ENCODE measurements around the gene OXCT1. TPM values are rescaled to one million over a fixed set of nuclear protein-coding genes. Genes with fewer than 3 reads are reported as not detected.

OXCT1 gene
- total RNA-seq, 1 experiment from 2014 or later, result 14.2 TPM

GRCh38 chr5:41764650-41765049 is 105.6 kb downstream of the OXCT1 start:
- no peak for DNase-seq
- BruUV-seq (replicated peaks), result no TSS peak
- H3K9me3 Mint-ChIP-seq (ENCODE audit: low read depth, unreplicated experiment), result no peaks in the 10 kb centered on the region
- no peaks in the 10 kb centered on the region for H3K27me3 Mint-ChIP-seq (ENCODE audit: unreplicated experiment)
- no peak overlapping the region for H3K4me3 Mint-ChIP-seq (ENCODE audit: low read depth, unreplicated experiment)
- no peak overlapping the region for H3K27ac Mint-ChIP-seq (ENCODE audit: unreplicated experiment)
- H3K36me3 Mint-ChIP-seq (ENCODE audit: insufficient read depth, unreplicated experiment), result no peaks in the 10 kb centered on the region
- intact Hi-C loops (cut with micrococcal nuclease; ENCODE audit: unreplicated experiment), result no loop called here
- H3K4me1 Mint-ChIP-seq (ENCODE audit: low read depth, unreplicated experiment), result no peaks in the 10 kb centered on the region
- no peak for TF ChIP-seq CTCF (IDR thresholded peaks at IDR 0.05; ENCODE audit: unreplicated experiment)
- CTCF ChIA-PET, result no interaction called here

- intact Hi-C loops (cut with micrococcal nuclease; ENCODE audit: unreplicated experiment), result no loop called here
- H3K4me3 Mint-ChIP-seq (ENCODE audit: low read depth, unreplicated experiment), result no peak overlapping the region
- no peak for TF ChIP-seq CTCF (IDR thresholded peaks at IDR 0.05; ENCODE audit: unreplicated experiment)
- no TSS peak for BruUV-seq (replicated peaks)
- no peak overlapping the region for H3K27ac Mint-ChIP-seq (ENCODE audit: unreplicated experiment)
- no peaks in the 10 kb centered on the region for H3K36me3 Mint-ChIP-seq (ENCODE audit: insufficient read depth, unreplicated experiment)
- no peaks in the 10 kb centered on the region for H3K27me3 Mint-ChIP-seq (ENCODE audit: unreplicated experiment)
- H3K9me3 Mint-ChIP-seq (ENCODE audit: low read depth, unreplicated experiment), result no peaks in the 10 kb centered on the region
- CTCF ChIA-PET, result no interaction called here
- DNase-seq, result no peak
- H3K4me1 Mint-ChIP-seq (ENCODE audit: low read depth, unreplicated experiment), result no peaks in the 10 kb centered on the region
Measured at GRCh38 chr5:41763574-41763973, 106.7 kb downstream of the OXCT1 start.

- Mint-ChIP-seq H3K4me3 (ENCODE audit: low read depth, unreplicated experiment) (no peak overlapping the region), H3K9me3 (ENCODE audit: low read depth, unreplicated experiment) (no peaks in the 10 kb centered on the region), H3K27ac (ENCODE audit: unreplicated experiment) (no peak overlapping the region), H3K4me1 (ENCODE audit: low read depth, unreplicated experiment) (no peaks in the 10 kb centered on the region), H3K27me3 (ENCODE audit: unreplicated experiment) (no peaks in the 10 kb centered on the region), H3K36me3 (ENCODE audit: insufficient read depth, unreplicated experiment) (no peaks in the 10 kb centered on the region)
- CTCF ChIA-PET, result no interaction called here
- TF ChIP-seq CTCF (IDR thresholded peaks at IDR 0.05; ENCODE audit: unreplicated experiment), result no peak
- DNase-seq, result no peak
- no TSS peak for BruUV-seq (replicated peaks)
- intact Hi-C loops (cut with micrococcal nuclease; ENCODE audit: unreplicated experiment), result no loop called here
Measured at GRCh38 chr5:41763081-41763480, 107.1 kb downstream of the OXCT1 start.

- Mint-ChIP-seq H3K27me3 (ENCODE audit: unreplicated experiment) (no peaks in the 10 kb centered on the region), H3K27ac (ENCODE audit: unreplicated experiment) (no peak overlapping the region), H3K4me1 (ENCODE audit: low read depth, unreplicated experiment) (no peaks in the 10 kb centered on the region), H3K36me3 (ENCODE audit: insufficient read depth, unreplicated experiment) (no peaks in the 10 kb centered on the region), H3K4me3 (ENCODE audit: low read depth, unreplicated experiment) (no peak overlapping the region), H3K9me3 (ENCODE audit: low read depth, unreplicated experiment) (no peaks in the 10 kb centered on the region)
- CTCF ChIA-PET, result no interaction called here
- DNase-seq, result no peak
- no TSS peak for BruUV-seq (replicated peaks)
- TF ChIP-seq CTCF (IDR thresholded peaks at IDR 0.05; ENCODE audit: unreplicated experiment), result no peak
- intact Hi-C loops (cut with micrococcal nuclease; ENCODE audit: unreplicated experiment), result no loop called here
Measured at GRCh38 chr5:41762426-41762825, 107.8 kb downstream of the OXCT1 start.

GRCh38 chr5:41761663-41762062 is 108.6 kb downstream of the OXCT1 start:
- H3K4me3 Mint-ChIP-seq (ENCODE audit: low read depth, unreplicated experiment), result no peak overlapping the region
- intact Hi-C loops (cut with micrococcal nuclease; ENCODE audit: unreplicated experiment), result no loop called here
- no peaks in the 10 kb centered on the region for H3K36me3 Mint-ChIP-seq (ENCODE audit: insufficient read depth, unreplicated experiment)
- DNase-seq, result no peak
- TF ChIP-seq CTCF (IDR thresholded peaks at IDR 0.05; ENCODE audit: unreplicated experiment), result no peak
- no peaks in the 10 kb centered on the region for H3K4me1 Mint-ChIP-seq (ENCODE audit: low read depth, unreplicated experiment)
- H3K27me3 Mint-ChIP-seq (ENCODE audit: unreplicated experiment), result no peaks in the 10 kb centered on the region
- CTCF ChIA-PET, result no interaction called here
- H3K9me3 Mint-ChIP-seq (ENCODE audit: low read depth, unreplicated experiment), result no peaks in the 10 kb centered on the region
- H3K27ac Mint-ChIP-seq (ENCODE audit: unreplicated experiment), result no peak overlapping the region
- no TSS peak for BruUV-seq (replicated peaks)

All from Calu3 (cell line).